ENCODE measurements around the gene ANXA6.

ANXA6 gene

GRCh38 chr5:151085517-151086041 lies 72.0 kb downstream of the ANXA6 start:
- peak overlapping the region; percentile 69 for H3K27ac Mint-ChIP-seq
- no peaks in the 10 kb centered on the region for H3K9me3 Mint-ChIP-seq
- no peaks in the 10 kb centered on the region for H3K36me3 Mint-ChIP-seq (ENCODE audit: low read depth)
- peaks cover 62% of the 10 kb centered on the region for H3K4me1 Mint-ChIP-seq
- ATAC-seq (no peak), DNase-seq (peak; percentile 38)
- H3K27me3 Mint-ChIP-seq: peaks cover 3% of the 10 kb centered on the region
- H3K4me3 Mint-ChIP-seq: peak overlapping the region; percentile 84

GRCh38 chr5:151084363-151084762 lies 73.2 kb downstream of the ANXA6 start:
- Mint-ChIP-seq H3K4me1 (peaks cover 72% of the 10 kb centered on the region), H3K27me3 (peaks cover 3% of the 10 kb centered on the region), H3K27ac (no peak overlapping the region), H3K36me3 (ENCODE audit: low read depth) (peaks cover 5% of the 10 kb centered on the region), H3K9me3 (no peaks in the 10 kb centered on the region), H3K4me3 (peak overlapping the region; percentile 84)
- ATAC-seq: no peak
- no peak for DNase-seq

DNA sequence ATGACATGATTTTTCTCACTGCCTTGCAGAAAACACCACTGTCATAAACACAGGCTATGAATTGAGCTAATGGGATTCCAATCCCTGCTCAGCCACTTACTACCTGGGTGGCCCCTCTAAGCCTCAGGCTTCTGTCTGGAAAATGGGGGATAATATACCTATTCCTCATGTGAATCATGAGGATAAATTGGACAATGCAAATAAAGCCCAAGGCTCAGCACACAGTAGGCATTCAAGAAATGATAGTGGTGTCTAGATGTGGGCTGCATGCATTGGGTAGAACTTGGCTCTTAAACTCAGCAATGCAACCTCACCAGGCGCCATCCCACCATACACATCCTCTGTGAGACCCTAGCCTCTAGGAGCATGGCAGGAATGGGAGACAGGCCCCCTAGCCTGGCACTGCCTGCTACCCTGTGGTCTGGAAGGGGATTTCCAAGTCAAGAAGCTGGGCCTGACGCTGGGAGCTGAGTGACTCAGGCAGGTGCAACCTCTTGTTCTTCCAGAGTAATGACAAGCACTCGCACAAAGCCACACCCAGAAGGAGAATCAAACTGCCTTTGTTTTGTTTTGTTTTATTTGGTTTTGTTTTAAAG lies 74.4 kb downstream of the ANXA6 start:
- Mint-ChIP-seq H3K36me3 (ENCODE audit: low read depth) (peaks cover 15% of the 10 kb centered on the region), H3K27me3 (no peaks in the 10 kb centered on the region), H3K27ac (peak overlapping the region; percentile 88), H3K9me3 (no peaks in the 10 kb centered on the region), H3K4me3 (peak overlapping the region; percentile 39), H3K4me1 (peaks cover 81% of the 10 kb centered on the region)
- peak; percentile 66 for DNase-seq
- ATAC-seq: peak; percentile 40

- H3K4me1 Mint-ChIP-seq: peaks cover 84% of the 10 kb centered on the region
- no peak for DNase-seq
- no peak for ATAC-seq
- H3K4me3 Mint-ChIP-seq: peak overlapping the region; percentile 85
- H3K27me3 Mint-ChIP-seq: no peaks in the 10 kb centered on the region
- peaks cover 23% of the 10 kb centered on the region for H3K36me3 Mint-ChIP-seq (ENCODE audit: low read depth)
- peak overlapping the region; percentile 88 for H3K27ac Mint-ChIP-seq
- H3K9me3 Mint-ChIP-seq: no peaks in the 10 kb centered on the region
Measured at GRCh38 chr5:151082282-151082902, 75.2 kb downstream of the ANXA6 start.

DNA sequence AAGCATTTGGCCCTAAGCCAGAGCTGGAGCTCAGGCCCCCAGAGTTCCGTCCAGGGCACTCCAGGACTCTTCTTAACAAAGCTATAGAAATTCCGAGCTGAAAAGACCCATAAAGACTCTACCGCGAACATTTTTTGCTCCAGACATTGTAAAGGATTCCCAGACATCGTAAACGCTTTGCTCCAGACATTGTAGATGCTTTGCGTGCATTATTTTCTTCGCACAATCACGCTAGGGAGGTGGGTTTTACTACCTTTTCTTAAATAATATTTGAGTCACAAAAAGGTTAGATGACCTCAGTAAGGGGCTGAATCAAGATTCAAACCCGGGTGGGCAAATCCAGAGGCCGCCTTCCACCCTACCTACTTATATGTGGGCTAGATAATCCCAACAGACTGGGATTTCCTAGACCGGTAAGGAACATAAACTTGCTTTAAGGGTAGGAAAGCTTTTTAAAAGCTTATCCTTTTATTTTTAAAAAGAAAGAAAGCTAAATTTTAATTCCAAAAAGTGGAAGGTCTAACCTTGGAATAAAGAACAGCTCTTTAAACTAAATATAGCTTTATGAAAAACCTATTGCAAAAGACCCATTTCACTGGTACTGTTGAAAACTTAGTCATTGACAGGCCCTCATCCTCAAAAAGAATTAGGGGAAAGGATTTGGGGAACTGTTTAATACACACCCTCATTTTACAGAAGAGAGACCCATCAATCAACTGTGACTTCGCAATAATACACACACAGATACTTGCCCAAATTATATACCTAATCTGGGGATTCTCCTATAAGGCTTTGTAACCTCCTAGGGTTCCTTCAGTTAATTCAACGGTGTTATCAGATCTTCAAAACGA lies 75.9 kb downstream of the ANXA6 start:
- peaks cover 30% of the 10 kb centered on the region for H3K36me3 Mint-ChIP-seq (ENCODE audit: low read depth)

DNA sequence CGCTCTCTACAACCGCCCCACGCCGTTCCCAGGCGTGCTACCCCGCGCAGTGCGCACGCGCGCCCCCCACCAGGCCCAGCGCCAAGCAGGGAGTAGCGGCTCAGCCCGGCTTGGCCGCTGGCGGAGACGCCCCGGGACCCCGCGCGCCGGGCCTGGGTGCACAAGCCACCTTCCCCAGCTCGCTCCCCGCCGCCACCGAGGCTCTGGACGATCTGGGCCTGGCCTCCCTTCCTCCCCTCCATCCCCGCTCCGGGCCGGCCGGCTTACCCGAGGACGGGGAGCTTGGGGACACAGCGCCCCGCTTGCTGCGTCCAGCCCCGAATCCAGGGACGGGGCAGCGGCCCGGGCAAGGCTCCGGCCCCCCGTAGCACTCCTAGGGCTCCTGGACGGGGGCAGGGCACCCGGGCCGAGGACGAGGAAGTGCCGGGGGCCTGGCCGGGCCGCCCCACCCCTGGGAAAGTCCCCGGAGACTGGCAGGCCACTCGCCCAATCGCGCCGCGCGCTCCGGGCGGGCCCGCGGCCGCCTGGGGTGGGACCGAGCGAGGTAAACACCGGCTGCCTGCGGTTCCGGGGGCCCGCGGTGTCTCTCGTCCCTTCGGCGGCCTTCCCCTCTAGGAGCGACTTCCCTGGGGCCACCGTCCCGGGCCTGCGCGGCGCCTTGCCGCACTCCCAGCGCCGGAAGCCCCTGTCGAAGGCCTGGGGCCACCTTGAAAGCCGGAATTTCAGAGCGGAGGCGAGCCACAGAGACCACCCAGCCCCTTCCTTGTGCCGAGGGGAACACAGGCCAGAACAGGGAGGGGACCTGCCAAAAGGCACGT lies 76.8 kb downstream of the ANXA6 start, which contains the start of gene TNIP1:
Gene TNIP1, minus strand, starts transcription at position 422 of the 818 bp plus-strand sequence. CDS start 15,939 bp downstream, outside the sequence.
- Mint-ChIP-seq H3K4me1 (peaks cover 87% of the 10 kb centered on the region), H3K27me3 (no peaks in the 10 kb centered on the region), H3K27ac (peak within 1 kb of the TSS; percentile 97), H3K9me3 (no peaks in the 10 kb centered on the region), H3K4me3 (peak within 1 kb of the TSS; percentile 91), H3K36me3 (ENCODE audit: low read depth) (peaks cover 39% of the 10 kb centered on the region)
- peak; percentile 78 for ATAC-seq
- peak; percentile 98 for DNase-seq

More for the DNA sequence above, 75.9 kb downstream of the ANXA6 start:
- DNase-seq (no peak), ATAC-seq (no peak)
- Mint-ChIP-seq H3K4me3 (peak overlapping the region; percentile 85), H3K9me3 (no peaks in the 10 kb centered on the region), H3K4me1 (peaks cover 86% of the 10 kb centered on the region), H3K27ac (peak overlapping the region; percentile 88), H3K27me3 (no peaks in the 10 kb centered on the region)

- peaks cover 47% of the 10 kb centered on the region for H3K36me3 Mint-ChIP-seq (ENCODE audit: low read depth)
- ATAC-seq: no peak
- DNase-seq: peak; percentile 52
- peak overlapping the region; percentile 97 for H3K27ac Mint-ChIP-seq
- H3K4me1 Mint-ChIP-seq: peaks cover 87% of the 10 kb centered on the region
- peak overlapping the region; percentile 91 for H3K4me3 Mint-ChIP-seq
- H3K27me3 Mint-ChIP-seq: no peaks in the 10 kb centered on the region
- no peaks in the 10 kb centered on the region for H3K9me3 Mint-ChIP-seq
Measured at GRCh38 chr5:151079838-151080612, 77.6 kb downstream of the ANXA6 start.

GRCh38 chr5:151078490-151079262 lies 78.9 kb downstream of the ANXA6 start:
- Mint-ChIP-seq H3K27me3 (no peaks in the 10 kb centered on the region), H3K9me3 (no peaks in the 10 kb centered on the region), H3K4me1 (peaks cover 85% of the 10 kb centered on the region), H3K36me3 (ENCODE audit: low read depth) (peaks cover 53% of the 10 kb centered on the region), H3K27ac (peak overlapping the region; percentile 97), H3K4me3 (peak overlapping the region; percentile 91)
- peak; percentile 65 for ATAC-seq
- DNase-seq: peak; percentile 76

GRCh38 chr5:151077967-151078366 lies 79.6 kb downstream of the ANXA6 start:
- Mint-ChIP-seq H3K9me3 (no peaks in the 10 kb centered on the region), H3K27ac (peak overlapping the region; percentile 97), H3K36me3 (ENCODE audit: low read depth) (peaks cover 59% of the 10 kb centered on the region), H3K27me3 (no peaks in the 10 kb centered on the region), H3K4me3 (peak overlapping the region; percentile 91), H3K4me1 (peaks cover 84% of the 10 kb centered on the region)
- no peak for ATAC-seq
- DNase-seq: no peak

- H3K27ac Mint-ChIP-seq: peak overlapping the region; percentile 97
Measured at GRCh38 chr5:151077419-151077818, 80.2 kb downstream of the ANXA6 start.

DNA sequence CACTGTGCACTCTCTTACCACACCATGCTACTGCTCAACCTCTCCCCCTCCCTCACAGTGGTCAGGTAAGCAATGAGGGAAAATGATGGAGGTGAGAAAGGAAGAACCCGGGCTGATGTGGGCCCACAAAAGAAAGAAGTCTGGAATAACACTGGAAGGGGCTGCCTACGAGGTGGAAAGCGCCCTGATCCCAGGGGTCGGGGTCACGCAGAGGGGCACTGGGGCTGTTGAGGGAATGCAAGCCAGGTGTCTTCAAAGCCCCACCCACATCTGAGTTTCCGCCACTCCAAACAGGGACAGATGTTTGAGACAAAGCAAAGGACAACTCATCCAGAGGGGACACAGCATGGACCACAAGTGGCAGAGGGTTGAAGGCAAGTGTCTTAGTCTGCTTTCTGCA lies 81.0 kb downstream of the ANXA6 start:
- Mint-ChIP-seq H3K4me3 (peak overlapping the region; percentile 91), H3K4me1 (peaks cover 86% of the 10 kb centered on the region), H3K9me3 (no peaks in the 10 kb centered on the region), H3K36me3 (ENCODE audit: low read depth) (peaks cover 59% of the 10 kb centered on the region), H3K27me3 (no peaks in the 10 kb centered on the region), H3K27ac (peak overlapping the region; percentile 84)
- ATAC-seq (no peak), DNase-seq (no peak)

More at GRCh38 chr5:151077419-151077818, 80.2 kb downstream of the ANXA6 start:
- Mint-ChIP-seq H3K4me3 (peak overlapping the region; percentile 91), H3K36me3 (ENCODE audit: low read depth) (peaks cover 59% of the 10 kb centered on the region), H3K27me3 (no peaks in the 10 kb centered on the region), H3K9me3 (no peaks in the 10 kb centered on the region), H3K4me1 (peaks cover 84% of the 10 kb centered on the region)
- ATAC-seq (no peak), DNase-seq (no peak)

DNA sequence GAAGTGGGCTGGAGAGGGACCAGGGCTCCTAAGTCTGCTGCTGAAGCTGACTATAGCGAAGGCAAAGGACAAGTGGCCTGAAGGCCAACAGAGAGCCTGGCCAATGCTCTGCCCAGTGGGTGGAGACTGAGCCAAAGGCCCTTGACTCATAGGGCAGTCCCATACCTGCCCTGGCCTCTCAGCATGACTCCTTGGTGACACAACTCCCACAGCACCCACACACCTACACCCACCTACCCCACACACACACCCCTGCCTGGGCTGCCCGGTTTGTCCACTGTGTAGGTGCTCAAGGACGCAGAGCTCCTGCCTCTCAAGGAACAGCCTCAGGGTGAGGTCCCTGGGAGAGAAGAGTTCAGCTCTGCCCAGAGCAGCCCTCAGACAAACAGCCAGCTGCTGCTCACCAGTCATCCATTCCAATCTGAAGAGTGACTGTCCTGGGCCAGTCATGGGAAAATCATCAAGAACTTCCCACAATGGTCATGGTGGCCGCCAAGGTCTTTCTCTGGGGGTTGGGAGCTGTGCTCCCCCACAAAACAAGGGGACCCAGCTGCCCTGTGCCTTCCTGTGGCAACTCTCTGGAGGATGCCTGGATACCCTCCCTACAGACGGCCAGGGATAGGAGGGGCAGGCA lies 81.8 kb downstream of the ANXA6 start:
- peak; percentile 6 for ATAC-seq
- DNase-seq: peak; percentile 35
- Mint-ChIP-seq H3K27ac (peak overlapping the region; percentile 84), H3K4me1 (peaks cover 91% of the 10 kb centered on the region), H3K36me3 (ENCODE audit: low read depth) (peaks cover 63% of the 10 kb centered on the region), H3K27me3 (no peaks in the 10 kb centered on the region), H3K9me3 (no peaks in the 10 kb centered on the region), H3K4me3 (peak overlapping the region; percentile 91)
